NCI-H345 treated with DMSO at 0.1 percent for 48 hours (cell line): ENCODE measurements around the gene CDH13.

Experiments used
- DNase-seq: peaks from one replicate; lab custom pipeline; 2025; ENCODE audit not compliant: unreplicated experiment; lab: John Stamatoyannopoulos, UW

The CDH13 gene

GRCh38 chr16:82991966-82992675 lies 365.4 kb downstream of the CDH13 start:
- DNase-seq, result no peak

- no peak for DNase-seq
These were observed 366.0 kb downstream of the CDH13 start for GRCh38 chr16:82992786-82993185.

- DNase-seq, result no peak
These were observed 366.6 kb downstream of the CDH13 start for GRCh38 chr16:82993415-82993814.

GRCh38 chr16:82993926-82994325 lies 367.2 kb downstream of the CDH13 start:
- DNase-seq, result no peak

- DNase-seq, result no peak
These were observed 368.6 kb downstream of the CDH13 start for GRCh38 chr16:82995286-82995923.

- DNase-seq, result peak; percentile 62
These were observed 369.2 kb downstream of the CDH13 start for GRCh38 chr16:82995924-82996441.

- DNase-seq, result no peak
These were observed 370.0 kb downstream of the CDH13 start for GRCh38 chr16:82996814-82997213.

GRCh38 chr16:82999711-83000110 lies 372.9 kb downstream of the CDH13 start:
- no peak for DNase-seq

- no peak for DNase-seq
These were observed 375.9 kb downstream of the CDH13 start for GRCh38 chr16:83002351-83003334.

GRCh38 chr16:83004868-83005652 lies 378.3 kb downstream of the CDH13 start:
- DNase-seq, result no peak

- no peak for DNase-seq
These were observed 378.9 kb downstream of the CDH13 start for GRCh38 chr16:83005653-83006160.

- no peak for DNase-seq
These were observed 384.3 kb downstream of the CDH13 start for GRCh38 chr16:83010776-83011720.

GRCh38 chr16:83011939-83012338 lies 385.2 kb downstream of the CDH13 start:
- no peak for DNase-seq

GRCh38 chr16:83013071-83013470 lies 386.3 kb downstream of the CDH13 start:
- DNase-seq, result no peak

- no peak for DNase-seq
These were observed 393.2 kb downstream of the CDH13 start for GRCh38 chr16:83019963-83020362.

- DNase-seq, result no peak
These were observed 394.3 kb downstream of the CDH13 start for GRCh38 chr16:83021045-83021444.

- DNase-seq, result no peak
These were observed 395.0 kb downstream of the CDH13 start for GRCh38 chr16:83021746-83022145.

GRCh38 chr16:83023011-83023410 lies 396.2 kb downstream of the CDH13 start:
- DNase-seq, result no peak

- DNase-seq, result no peak
These were observed 396.9 kb downstream of the CDH13 start for GRCh38 chr16:83023640-83024039.
